Activated B cell treated with CpG ODN at 0.5 μM for 24 hours (primary cell): Measurements from ENCODE around the gene VPS13D. TPM values are rescaled to one million over a fixed set of nuclear protein-coding genes. Genes with fewer than 3 reads are reported as not detected.

Experiments
- ATAC-seq: fragments of 200-7000 bp; cut with Tn5 transposase; one replicate; pipeline ENCODE4 v1.10.0; 2021; ENCODE audit warnings: low read depth, mild to moderate bottlenecking, moderate library complexity
- CTCF ChIA-PET: fragments of 350-600 bp; sonication (Branson Sonifier 250); formaldehyde crosslinking; loops from one replicate; lab custom pipeline; 2021; ENCODE audit warnings: antibody characterized with exemption; lab: Charles Lee
- POLR2A ChIA-PET: fragments of 350-600 bp; sonication (Branson Sonifier 250); formaldehyde crosslinking; loops from one replicate; lab custom pipeline; 2021; ENCODE audit warnings: antibody characterized with exemption; lab: Charles Lee
- DNase-seq: peaks from one replicate; pipeline ENCODE4 v3.0.0; 2022
- H3K27ac Mint-ChIP-seq: one replicate; pipeline ENCODE4 v1.8.0; 2020; ENCODE audit warnings: mixed read lengths
- H3K27me3 Mint-ChIP-seq: one replicate; pipeline ENCODE4 v1.8.0; 2021; ENCODE audit warnings: mixed read lengths
- H3K36me3 Mint-ChIP-seq: one replicate; pipeline ENCODE4 v1.8.0; 2021; ENCODE audit warnings: low read depth, mixed read lengths
- H3K4me1 Mint-ChIP-seq: one replicate; pipeline ENCODE4 v1.8.0; 2021; ENCODE audit warnings: mixed read lengths
- H3K4me3 Mint-ChIP-seq: one replicate; pipeline ENCODE4 v1.8.0; 2020; ENCODE audit warnings: mild to moderate bottlenecking, mixed read lengths
- H3K9me3 Mint-ChIP-seq: one replicate; pipeline ENCODE4 v1.8.0; 2020; ENCODE audit warnings: mixed read lengths
- intact Hi-C: fragments of 100-400 bp; cut with micrococcal nuclease; formaldehyde crosslinking; loops from one replicate; pipeline ENCODE4 v1.15.1; 2024
- total RNA-seq: library from RNA; stranded (reverse); gene quantifications from 2 replicates; pipeline ENCODE4 v1.2.3, GENCODE V29; 2022
- TF ChIP-seq, protein P1 (sequence below): fragments of 200-600 bp; IDR thresholded peaks from one replicate; pipeline ENCODE4 v1.8.0; 2022; ENCODE audit warnings: antibody characterized with exemption, mild to moderate bottlenecking

The VPS13D gene
- total RNA-seq, 1 donor from 2014 or later: 64.5 TPM

DNA sequence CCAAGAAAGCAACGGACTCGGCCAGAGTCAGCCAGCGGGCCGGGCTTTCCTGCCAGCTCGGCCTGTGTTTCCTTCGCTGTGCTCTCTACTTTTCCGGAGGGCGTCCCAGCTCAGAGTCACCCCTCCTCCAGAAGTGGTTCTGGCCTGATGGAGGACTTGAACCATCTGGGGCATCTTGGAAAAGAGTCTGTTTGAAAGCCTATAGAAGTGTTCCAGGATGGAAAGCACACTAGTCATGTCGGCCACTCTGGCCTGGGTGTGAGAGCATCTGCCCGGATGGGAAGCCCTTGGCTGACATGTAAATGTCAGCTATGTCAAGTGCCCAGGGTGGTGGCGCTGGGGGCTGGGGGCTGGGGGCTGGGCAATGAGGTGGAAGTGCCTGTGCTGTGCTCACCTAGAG is 274.8 kb downstream of the VPS13D start:
- no peak overlapping the region for H3K27ac Mint-ChIP-seq
- DNase-seq: no peak
- TF ChIP-seq, protein P1, sequence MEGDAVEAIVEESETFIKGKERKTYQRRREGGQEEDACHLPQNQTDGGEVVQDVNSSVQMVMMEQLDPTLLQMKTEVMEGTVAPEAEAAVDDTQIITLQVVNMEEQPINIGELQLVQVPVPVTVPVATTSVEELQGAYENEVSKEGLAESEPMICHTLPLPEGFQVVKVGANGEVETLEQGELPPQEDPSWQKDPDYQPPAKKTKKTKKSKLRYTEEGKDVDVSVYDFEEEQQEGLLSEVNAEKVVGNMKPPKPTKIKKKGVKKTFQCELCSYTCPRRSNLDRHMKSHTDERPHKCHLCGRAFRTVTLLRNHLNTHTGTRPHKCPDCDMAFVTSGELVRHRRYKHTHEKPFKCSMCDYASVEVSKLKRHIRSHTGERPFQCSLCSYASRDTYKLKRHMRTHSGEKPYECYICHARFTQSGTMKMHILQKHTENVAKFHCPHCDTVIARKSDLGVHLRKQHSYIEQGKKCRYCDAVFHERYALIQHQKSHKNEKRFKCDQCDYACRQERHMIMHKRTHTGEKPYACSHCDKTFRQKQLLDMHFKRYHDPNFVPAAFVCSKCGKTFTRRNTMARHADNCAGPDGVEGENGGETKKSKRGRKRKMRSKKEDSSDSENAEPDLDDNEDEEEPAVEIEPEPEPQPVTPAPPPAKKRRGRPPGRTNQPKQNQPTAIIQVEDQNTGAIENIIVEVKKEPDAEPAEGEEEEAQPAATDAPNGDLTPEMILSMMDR: no peak
- no peak overlapping the region for H3K4me3 Mint-ChIP-seq
- no peak for ATAC-seq
- CTCF ChIA-PET: no interaction called here
- no peaks in the 10 kb centered on the region for H3K27me3 Mint-ChIP-seq
- intact Hi-C loops: no loop called here
- POLR2A ChIA-PET: interaction anchor here (0.6 kb wide), 1 partner anchor 13 kb away, joined by 4 read pairs; no protein-coding TSS in a partner anchor
- peaks cover under 1% of the 10 kb centered on the region for H3K4me1 Mint-ChIP-seq
- H3K36me3 Mint-ChIP-seq: peaks cover 66% of the 10 kb centered on the region
- no peaks in the 10 kb centered on the region for H3K9me3 Mint-ChIP-seq

GRCh38 chr1:12505231-12505630 is 275.4 kb downstream of the VPS13D start:
- no peaks in the 10 kb centered on the region for H3K27me3 Mint-ChIP-seq
- intact Hi-C loops: no loop called here
- H3K9me3 Mint-ChIP-seq: no peaks in the 10 kb centered on the region
- no peak overlapping the region for H3K4me3 Mint-ChIP-seq
- no peak for ATAC-seq
- TF ChIP-seq, protein P1: no peak
- peaks cover 5% of the 10 kb centered on the region for H3K4me1 Mint-ChIP-seq
- no peak overlapping the region for H3K27ac Mint-ChIP-seq
- ChIA-PET CTCF (no interaction called here), POLR2A (no interaction called here)
- no peak for DNase-seq
- peaks cover 66% of the 10 kb centered on the region for H3K36me3 Mint-ChIP-seq

GRCh38 chr1:12505639-12506280 is 275.9 kb downstream of the VPS13D start:
- no peak for ATAC-seq
- H3K4me3 Mint-ChIP-seq: no peak overlapping the region
- H3K27me3 Mint-ChIP-seq: no peaks in the 10 kb centered on the region
- intact Hi-C loops: no loop called here
- peaks cover 11% of the 10 kb centered on the region for H3K4me1 Mint-ChIP-seq
- no peak for DNase-seq
- TF ChIP-seq, protein P1: no peak
- H3K27ac Mint-ChIP-seq: no peak overlapping the region
- POLR2A ChIA-PET: no interaction called here
- H3K9me3 Mint-ChIP-seq: no peaks in the 10 kb centered on the region
- CTCF ChIA-PET: no interaction called here
- peaks cover 70% of the 10 kb centered on the region for H3K36me3 Mint-ChIP-seq

DNA sequence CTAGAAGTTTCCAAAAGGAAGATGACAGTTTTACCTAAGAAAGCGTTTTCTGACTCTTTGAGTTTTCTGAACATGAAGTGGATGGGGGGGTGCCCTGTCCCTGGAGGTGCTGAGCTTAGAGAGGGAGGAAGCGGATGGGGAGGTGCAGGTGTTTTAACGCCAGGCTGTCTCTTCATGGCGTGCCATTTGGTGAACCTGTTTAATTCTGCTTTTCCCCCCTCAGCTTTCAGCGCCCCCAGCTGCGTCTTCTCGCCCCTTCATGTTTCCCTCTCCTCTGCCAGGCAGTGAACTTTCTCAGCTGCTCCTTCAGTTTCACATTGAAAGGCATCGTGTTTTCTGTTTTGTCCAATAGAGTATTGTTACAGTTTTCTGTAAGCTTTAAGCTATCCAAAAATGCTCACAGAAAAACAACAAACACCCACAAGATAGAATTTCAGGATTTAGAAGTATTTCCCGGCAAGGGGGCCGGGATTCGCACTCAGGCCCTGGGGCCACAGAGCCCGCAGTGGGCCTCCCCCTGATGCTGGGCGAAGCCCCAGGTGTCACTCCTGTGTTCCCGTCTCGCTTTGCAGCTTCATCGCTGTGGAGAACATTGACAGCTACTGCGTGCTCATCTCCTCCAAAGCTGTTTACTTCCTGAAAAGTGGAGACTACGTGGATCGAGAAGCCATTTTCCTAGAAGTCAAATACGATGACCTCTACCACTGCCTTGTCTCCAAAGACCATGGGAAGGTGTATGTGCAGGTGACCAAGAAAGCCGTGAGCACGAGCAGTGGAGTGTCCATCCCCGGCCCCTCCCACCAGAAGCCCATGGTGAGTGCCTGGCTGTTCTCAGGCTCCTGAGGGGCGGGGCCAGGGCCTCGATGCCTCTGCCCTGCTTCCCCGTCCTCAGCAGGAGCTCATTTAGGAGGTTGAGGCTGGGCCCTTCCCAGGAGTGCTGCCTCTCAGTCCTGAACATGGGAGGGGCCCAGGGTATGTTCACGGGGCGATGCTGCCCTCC is 276.8 kb downstream of the VPS13D start:
- TF ChIP-seq, protein P1: no peak
- Mint-ChIP-seq H3K4me1 (peaks cover 15% of the 10 kb centered on the region), H3K4me3 (no peak overlapping the region), H3K27me3 (no peaks in the 10 kb centered on the region), H3K36me3 (peaks cover 71% of the 10 kb centered on the region), H3K27ac (no peak overlapping the region), H3K9me3 (no peaks in the 10 kb centered on the region)
- intact Hi-C loops: no loop called here
- ChIA-PET POLR2A (no interaction called here), CTCF (no interaction called here)
- DNase-seq (no peak), ATAC-seq (no peak)

- no peak for DNase-seq
- ChIA-PET CTCF (no interaction called here), POLR2A (no interaction called here)
- no peak overlapping the region for H3K27ac Mint-ChIP-seq
- ATAC-seq: no peak
- TF ChIP-seq, protein P1: no peak
- intact Hi-C loops: no loop called here
- H3K4me3 Mint-ChIP-seq: no peak overlapping the region
- H3K27me3 Mint-ChIP-seq: no peaks in the 10 kb centered on the region
- peaks cover 15% of the 10 kb centered on the region for H3K4me1 Mint-ChIP-seq
- H3K9me3 Mint-ChIP-seq: no peaks in the 10 kb centered on the region
- H3K36me3 Mint-ChIP-seq: peaks cover 64% of the 10 kb centered on the region
These were observed 277.8 kb downstream of the VPS13D start for GRCh38 chr1:12507631-12508030.
